Skeletal muscle tissue (tissue), 4 donors: ENCODE data around the gene CIPC. TPM values are rescaled to one million over a fixed set of nuclear protein-coding genes. Genes with fewer than 3 reads are reported as not detected.

Source experiments
- H3K27ac ChIP-seq: one replicate; pipeline ENCODE4 v1.7.0; 2013; ENCODE audit warnings: mild to moderate bottlenecking, low read depth, low read length, inconsistent platforms
- H3K27me3 ChIP-seq, 3 donors: one replicate each; pipeline ENCODE4 v1.7.0; 2013; ENCODE audit warnings: low read length in 3 of 3; ENCODE audit not compliant: control insufficient read depth in 3 of 3, insufficient read depth in 3 of 3
- H3K36me3 ChIP-seq, 3 donors: one replicate each; pipeline ENCODE4 v1.7.0; 2013; ENCODE audit warnings: low read length in 3 of 3; ENCODE audit not compliant: control insufficient read depth in 3 of 3, insufficient read depth in 3 of 3
- H3K4me1 ChIP-seq, 3 donors: one replicate each; pipeline ENCODE4 v1.7.0; 2013; ENCODE audit warnings: low read length in 3 of 3, mild to moderate bottlenecking in 3 of 3; ENCODE audit not compliant: control insufficient read depth in 3 of 3, insufficient read depth in 3 of 3
- H3K4me3 ChIP-seq, 3 donors: one replicate each; pipeline ENCODE4 v1.7.0; 2013; ENCODE audit warnings: low read length in 3 of 3
- H3K9ac ChIP-seq, 3 donors: one replicate each; pipeline ENCODE4 v1.7.0; 2013; ENCODE audit warnings: low read length in 3 of 3, mild to moderate bottlenecking in 3 of 3, moderate library complexity in 2 of 3, low read depth in 1 of 3
- H3K9me3 ChIP-seq, 3 donors: one replicate each; pipeline ENCODE4 v1.7.0; 2013; ENCODE audit warnings: low read length in 3 of 3; ENCODE audit not compliant: control insufficient read depth in 3 of 3
- total RNA-seq: library from RNA; depleted of rRNA; stranded (reverse); fragments of >200 nt; gene quantifications from one replicate; pipeline ENCODE4 v1.2.3, GENCODE V29; 2014
- donor health status: Osteomylitis.

Gene CIPC
- total RNA-seq, 1 donor from 2014 or later, result 13.6 TPM

- no peaks in the 10 kb centered on the region for H3K4me1 ChIP-seq
- H3K9ac ChIP-seq, result no peak overlapping the region
- no peak overlapping the region for H3K4me3 ChIP-seq
- H3K27ac ChIP-seq, result no peak overlapping the region
- H3K27me3 ChIP-seq, result no peaks in the 10 kb centered on the region
- no peaks in the 10 kb centered on the region for H3K36me3 ChIP-seq
- peaks cover 0 to 4% (median 0%) of the 10 kb centered on the region in 3 donors for H3K9me3 ChIP-seq
Measured at GRCh38 chr14:77086951-77087350, 11.1 kb upstream of the CIPC start.

GRCh38 chr14:77087631-77088030 lies 10.4 kb upstream of the CIPC start:
- Histone ChIP-seq H3K36me3 (no peaks in the 10 kb centered on the region), H3K4me1 (no peaks in the 10 kb centered on the region), H3K9me3 (peaks cover 0 to 4% (median 0%) of the 10 kb centered on the region in 3 donors), H3K27ac (no peak overlapping the region), H3K9ac (no peak overlapping the region), H3K4me3 (no peak overlapping the region), H3K27me3 (no peaks in the 10 kb centered on the region)

GRCh38 chr14:77088219-77088618 lies 9.8 kb upstream of the CIPC start:
- H3K9me3 ChIP-seq, result peaks cover 0 to 4% (median 0%) of the 10 kb centered on the region in 3 donors
- no peak overlapping the region for H3K27ac ChIP-seq
- H3K9ac ChIP-seq, result no peak overlapping the region
- H3K36me3 ChIP-seq, result no peaks in the 10 kb centered on the region
- H3K4me1 ChIP-seq, result no peaks in the 10 kb centered on the region
- no peak overlapping the region for H3K4me3 ChIP-seq
- H3K27me3 ChIP-seq, result no peaks in the 10 kb centered on the region

GRCh38 chr14:77088645-77089044 lies 9.4 kb upstream of the CIPC start:
- Histone ChIP-seq H3K4me3 (no peak overlapping the region), H3K9me3 (peaks cover 0 to 4% (median 0%) of the 10 kb centered on the region in 3 donors), H3K36me3 (no peaks in the 10 kb centered on the region), H3K27me3 (no peaks in the 10 kb centered on the region), H3K27ac (no peak overlapping the region), H3K4me1 (no peaks in the 10 kb centered on the region), H3K9ac (no peak overlapping the region)

DNA sequence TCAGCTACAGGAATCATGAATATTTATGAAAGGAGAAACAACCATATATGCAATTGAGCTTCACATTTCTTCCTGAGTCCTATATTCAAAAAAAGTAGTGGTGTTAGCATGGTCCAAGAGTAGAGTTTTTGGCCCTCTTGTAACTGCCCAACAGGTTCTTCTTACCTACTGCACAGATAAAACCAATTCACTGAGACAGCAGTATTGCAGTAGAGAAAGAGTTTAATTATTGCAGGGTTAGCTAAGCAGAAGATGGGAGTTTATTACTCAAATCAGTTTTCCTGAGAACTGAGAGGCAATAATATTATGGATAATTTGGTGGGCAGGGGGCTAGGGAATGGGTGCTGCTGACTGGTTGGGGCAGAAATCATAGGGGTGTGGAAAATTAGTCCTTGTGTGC lies 6.5 kb upstream of the CIPC start:
- Histone ChIP-seq H3K9ac (no peak overlapping the region), H3K4me1 (peaks cover 2 to 6% (median 5%) of the 10 kb centered on the region in 3 donors), H3K27me3 (no peaks in the 10 kb centered on the region), H3K9me3 (peaks cover 0 to 4% (median 0%) of the 10 kb centered on the region in 3 donors), H3K27ac (no peak overlapping the region), H3K36me3 (no peaks in the 10 kb centered on the region), H3K4me3 (no peak overlapping the region)

DNA sequence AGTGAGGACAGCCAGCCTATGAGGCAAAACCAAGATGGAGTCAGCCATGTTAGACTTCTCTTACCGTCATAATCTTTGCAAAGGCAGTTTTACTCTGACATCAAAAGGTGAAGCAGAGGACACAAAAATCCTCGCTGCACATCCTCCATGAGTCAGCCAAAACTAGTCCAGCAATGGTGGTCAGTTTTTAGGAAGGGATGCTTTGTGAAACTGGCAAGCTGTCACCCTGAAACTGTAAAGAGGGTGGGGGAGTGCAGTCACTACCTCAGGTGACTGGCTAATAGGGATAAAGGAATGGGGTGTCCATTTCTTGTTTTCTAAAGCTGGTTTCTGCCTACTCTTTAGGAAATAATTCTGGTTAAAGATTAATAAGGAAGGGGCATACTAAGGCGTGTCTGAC lies 5.4 kb upstream of the CIPC start:
- H3K36me3 ChIP-seq, result no peaks in the 10 kb centered on the region
- H3K27ac ChIP-seq, result no peak overlapping the region
- no peak overlapping the region for H3K4me3 ChIP-seq
- H3K27me3 ChIP-seq, result no peaks in the 10 kb centered on the region
- H3K9me3 ChIP-seq, result peaks cover 0 to 4% (median 0%) of the 10 kb centered on the region in 3 donors
- H3K4me1 ChIP-seq, result peaks cover 9 to 12% (median 11%) of the 10 kb centered on the region in 3 donors
- H3K9ac ChIP-seq, result no peak overlapping the region

DNA sequence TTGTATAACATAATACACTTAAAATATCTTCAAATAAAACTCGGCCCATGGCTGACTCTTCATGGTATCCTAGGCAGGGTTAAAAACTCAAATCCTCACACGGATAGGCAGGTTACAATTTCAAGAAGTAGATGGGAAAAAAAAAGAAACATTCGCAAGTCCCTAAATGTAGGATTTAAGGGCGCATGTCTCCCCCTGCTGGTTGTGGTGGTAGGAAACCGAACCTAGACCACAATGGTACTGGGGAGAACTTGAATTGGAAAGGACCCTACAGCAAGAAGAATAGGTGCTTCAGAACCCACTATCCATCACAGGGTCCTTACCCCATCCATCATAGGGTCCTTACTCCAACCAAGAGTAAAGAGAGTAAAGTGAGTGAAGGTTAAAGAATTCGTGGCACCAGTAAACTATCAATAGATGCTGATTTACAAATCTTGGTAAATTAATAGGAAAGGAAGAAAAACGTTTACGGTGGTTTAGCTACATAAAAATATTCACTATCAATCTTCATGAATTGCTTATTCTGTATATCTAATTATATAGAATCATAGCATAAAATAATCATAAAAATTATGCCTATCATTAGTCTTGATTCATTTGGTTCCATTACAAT lies 3.3 kb upstream of the CIPC start:
- H3K36me3 ChIP-seq, result no peaks in the 10 kb centered on the region
- H3K27me3 ChIP-seq, result no peaks in the 10 kb centered on the region
- H3K9me3 ChIP-seq, result peaks cover 0 to 4% (median 0%) of the 10 kb centered on the region in 3 donors
- H3K9ac ChIP-seq, result no peak overlapping the region
- H3K27ac ChIP-seq, result no peak overlapping the region
- no peak overlapping the region for H3K4me3 ChIP-seq
- peaks cover 22 to 23% (median 22%) of the 10 kb centered on the region in 3 donors for H3K4me1 ChIP-seq

DNA sequence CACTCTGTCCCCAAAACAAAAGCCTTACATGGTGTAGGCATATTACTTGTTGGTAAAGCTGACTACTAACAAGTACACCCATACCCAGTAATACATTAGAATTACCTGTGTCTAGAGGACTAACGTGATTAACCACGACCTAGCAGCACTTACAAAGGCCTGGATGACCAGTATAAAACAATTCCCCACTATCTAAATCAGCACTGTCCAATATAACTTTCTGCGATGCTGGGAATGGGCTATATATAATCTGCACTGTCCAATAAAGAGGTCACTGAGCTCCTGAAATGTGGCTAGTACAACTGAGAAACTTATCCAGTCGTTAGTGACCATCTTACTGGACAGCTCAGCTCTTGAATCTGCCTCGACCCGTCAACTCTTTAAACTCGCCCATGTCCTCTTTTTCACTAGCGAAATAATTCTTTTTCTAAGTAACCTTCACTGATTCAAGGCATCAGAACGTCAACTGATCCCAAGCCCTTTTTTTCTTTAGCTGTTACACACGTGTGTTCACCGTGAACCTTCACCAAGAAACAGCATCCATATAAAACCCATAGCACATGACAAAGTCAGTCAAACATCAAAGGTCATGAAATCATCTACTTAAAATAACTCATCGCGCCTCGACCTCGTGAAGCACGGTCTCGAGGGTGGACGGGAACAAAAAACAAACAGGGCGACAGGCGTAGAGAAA lies 905 bp upstream of the CIPC start:
- no peaks in the 10 kb centered on the region for H3K36me3 ChIP-seq
- H3K9ac ChIP-seq, result peak overlapping the region; percentile 75 to 91 (median 90)
- peak overlapping the region; percentile 70 to 83 (median 73) for H3K4me3 ChIP-seq
- no peaks in the 10 kb centered on the region for H3K9me3 ChIP-seq
- H3K27ac ChIP-seq, result peak overlapping the region; percentile 99
- peaks cover 41 to 44% (median 42%) of the 10 kb centered on the region in 3 donors for H3K4me1 ChIP-seq
- no peaks in the 10 kb centered on the region for H3K27me3 ChIP-seq

DNA sequence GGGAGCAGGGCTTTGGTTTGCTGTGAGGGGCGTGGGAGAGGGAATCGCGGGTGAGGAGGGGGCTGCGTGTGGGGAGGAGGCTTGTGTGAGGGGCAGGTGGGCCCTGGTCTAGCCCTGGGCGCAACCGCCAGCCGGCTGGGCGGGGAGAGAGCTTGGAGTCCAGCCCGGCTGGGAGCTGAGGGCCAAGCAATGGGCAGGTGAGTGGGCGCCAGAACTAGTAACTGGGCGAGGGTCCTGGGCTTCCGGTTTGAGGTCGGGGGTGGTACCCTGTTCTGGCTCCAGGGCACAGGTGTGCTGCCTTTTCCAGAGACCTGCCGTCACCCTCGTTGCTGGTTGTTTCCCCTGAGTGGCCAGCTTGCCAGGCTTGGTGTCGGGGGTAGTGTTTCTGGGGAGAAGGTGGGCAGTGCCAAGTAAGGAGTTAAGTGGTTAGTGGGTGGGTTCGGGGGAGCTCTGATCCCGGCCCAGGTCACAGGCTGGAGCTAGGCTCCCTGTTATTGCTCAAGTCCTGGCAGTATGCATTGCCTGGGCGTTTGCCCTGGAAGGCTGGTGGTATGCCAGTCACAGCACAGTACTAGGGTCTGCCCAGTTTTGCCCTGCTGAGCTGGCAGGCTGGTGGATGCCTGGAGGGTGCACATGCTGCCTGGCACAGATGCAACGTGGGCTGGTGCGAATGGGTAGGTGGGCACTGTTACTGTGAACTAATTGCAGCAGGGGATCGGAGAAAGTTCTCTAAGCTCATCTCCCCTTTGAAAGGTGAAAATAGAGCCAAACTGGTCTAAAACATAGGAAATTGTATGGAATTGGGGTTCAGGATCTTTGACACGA lies 683 bp downstream of the CIPC start:
- H3K9me3 ChIP-seq, result no peaks in the 10 kb centered on the region
- peak overlapping the region; percentile 99 for H3K27ac ChIP-seq
- H3K27me3 ChIP-seq, result no peaks in the 10 kb centered on the region
- H3K36me3 ChIP-seq, result no peaks in the 10 kb centered on the region
- peaks cover 54 to 60% (median 56%) of the 10 kb centered on the region in 3 donors for H3K4me1 ChIP-seq
- H3K4me3 ChIP-seq, result peak overlapping the region; percentile 94 to 99 (median 94)
- H3K9ac ChIP-seq, result peak overlapping the region; percentile 96 to 100 (median 100)
